ENCODE results near the gene NTNG1. TPM values are rescaled to one million over a fixed set of nuclear protein-coding genes. Genes with fewer than 3 reads are reported as not detected.

Gene NTNG1
- total and polyA plus RNA-seq, 8 donors: 5.7 to 28.0 (median 22.3) TPM

DNA sequence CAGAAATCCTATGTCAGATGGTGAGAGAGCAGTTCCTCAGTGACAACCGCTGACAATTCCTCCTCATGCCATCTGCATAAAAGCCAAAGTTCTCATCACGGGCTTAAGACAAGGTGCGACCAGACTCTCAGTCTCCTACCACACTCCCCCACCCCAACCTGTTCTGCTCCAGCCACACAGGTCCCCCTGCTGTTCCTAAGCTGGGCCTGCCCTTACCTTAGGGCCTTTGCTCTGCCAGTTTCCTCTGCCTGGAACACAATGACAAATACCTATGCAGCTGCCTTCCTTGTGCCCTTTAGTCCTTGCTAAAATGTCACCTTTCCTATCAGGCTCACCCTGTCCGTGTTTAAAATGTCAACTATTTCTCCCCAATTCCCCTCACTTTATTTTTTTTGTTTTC is 382.2 kb downstream of the NTNG1 start:
- H3K9me3 ChIP-seq: no peaks in the 10 kb centered on the region
- TF ChIP-seq CTCF (IDR thresholded peaks at IDR 0.05): no peak
- no peaks in the 10 kb centered on the region for H3K36me3 ChIP-seq
- no peak overlapping the region for H3K27ac ChIP-seq
- DNase-seq (no peak), ATAC-seq (no peak)
- peaks cover 0 to 1% of the 10 kb centered on the region in 2 donors for H3K27me3 ChIP-seq
- intact Hi-C loops (cut with DNase I): no loop called here
- no peaks in the 10 kb centered on the region for H3K4me1 ChIP-seq
- H3K4me3 ChIP-seq: no peak overlapping the region

- no peaks in the 10 kb centered on the region for H3K36me3 ChIP-seq
- no peak overlapping the region for H3K27ac ChIP-seq
- peaks cover 0 to 5% of the 10 kb centered on the region in 2 donors for H3K27me3 ChIP-seq
- ATAC-seq (no peak), DNase-seq (no peak)
- H3K4me1 ChIP-seq: no peaks in the 10 kb centered on the region
- intact Hi-C loops (cut with DNase I): no loop called here
- H3K4me3 ChIP-seq: no peak overlapping the region
- TF ChIP-seq CTCF (IDR thresholded peaks at IDR 0.05): no peak
- H3K9me3 ChIP-seq: no peaks in the 10 kb centered on the region
Observed at GRCh38 chr1:107523736-107524135, 382.9 kb downstream of the NTNG1 start.

- DNase-seq: no peak
- H3K9me3 ChIP-seq: no peaks in the 10 kb centered on the region
- peaks cover 0 to 5% of the 10 kb centered on the region in 2 donors for H3K27me3 ChIP-seq
- TF ChIP-seq CTCF (IDR thresholded peaks at IDR 0.05): no peak
- ATAC-seq: no peak
- H3K27ac ChIP-seq: no peak overlapping the region
- H3K36me3 ChIP-seq: no peaks in the 10 kb centered on the region
- H3K4me1 ChIP-seq: no peaks in the 10 kb centered on the region
- H3K4me3 ChIP-seq: no peak overlapping the region
- intact Hi-C loops (cut with DNase I): no loop called here
Observed at GRCh38 chr1:107524301-107524700, 383.5 kb downstream of the NTNG1 start.

GRCh38 chr1:107525145-107525544 is 384.3 kb downstream of the NTNG1 start:
- ATAC-seq (no peak), DNase-seq (no peak)
- no peak for TF ChIP-seq CTCF (IDR thresholded peaks at IDR 0.05)
- Histone ChIP-seq H3K4me1 (no peaks in the 10 kb centered on the region), H3K36me3 (no peaks in the 10 kb centered on the region), H3K9me3 (no peaks in the 10 kb centered on the region), H3K4me3 (no peak overlapping the region), H3K27me3 (peaks cover 0 to 5% of the 10 kb centered on the region in 2 donors), H3K27ac (no peak overlapping the region)
- intact Hi-C loops (cut with DNase I): no loop called here

DNA sequence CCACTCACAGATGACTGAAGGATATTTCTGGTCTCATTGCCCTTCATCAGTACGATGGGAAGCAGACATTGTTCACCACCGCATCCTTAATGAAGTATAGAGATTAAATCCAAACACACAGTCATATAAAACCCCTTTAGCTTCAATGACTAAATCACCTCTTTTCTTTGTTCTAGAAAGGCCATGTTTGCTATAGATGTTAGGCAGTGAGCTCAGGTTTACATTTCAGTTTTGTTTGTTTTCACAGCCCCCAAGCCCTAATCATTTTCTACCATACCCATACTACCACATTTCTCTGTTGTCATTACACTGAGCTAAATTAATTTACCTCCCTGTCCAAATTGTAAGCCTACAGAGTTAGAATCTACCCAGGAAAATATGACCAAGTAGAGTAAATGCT is 385.1 kb downstream of the NTNG1 start:
- ATAC-seq (no peak), DNase-seq (no peak)
- Histone ChIP-seq H3K27me3 (peaks cover 0 to 5% of the 10 kb centered on the region in 2 donors), H3K4me3 (no peak overlapping the region), H3K27ac (no peak overlapping the region), H3K4me1 (no peaks in the 10 kb centered on the region), H3K36me3 (no peaks in the 10 kb centered on the region), H3K9me3 (no peaks in the 10 kb centered on the region)
- TF ChIP-seq CTCF (IDR thresholded peaks at IDR 0.05): no peak
- intact Hi-C loops (cut with DNase I): no loop called here
